Thyroid gland (tissue), 4 donors: ENCODE results near the gene TFR2.

ENCODE experiments used
- CTCF ChIP-seq, 6 experiments: fragments of 200-600 bp in 3 of 6; fragments of 450-650 bp in 3 of 6; sonication (generic) in 3 of 6; IDR thresholded peaks; one replicate each; pipeline ENCODE4 v1.5.1; 2016 to 2019; ENCODE audit warnings: antibody characterized with exemption in 6 of 6, mild to moderate bottlenecking in 2 of 6, inconsistent platforms in 1 of 6, moderate library complexity in 1 of 6
- POLR2A ChIP-seq, 2 donors: fragments of 450-650 bp; IDR thresholded peaks; one replicate each; pipeline ENCODE4 v1.6.1; 2017; ENCODE audit warnings: antibody characterized with exemption in 2 of 2, mild to moderate bottlenecking in 2 of 2, moderate library complexity in 1 of 2

- TF ChIP-seq CTCF (IDR thresholded peaks at IDR 0.05) (no peak), POLR2A (IDR thresholded peaks at IDR 0.05) (no peak)
Measured at GRCh38 chr7:100570954-100571828, 70.2 kb downstream of the TFR2 start.
